Esophagus (tissue), 2 donors: Measurements from ENCODE around the gene OR52I1. TPM values are rescaled to one million over a fixed set of nuclear protein-coding genes. Genes with fewer than 3 reads are reported as not detected.

ENCODE experiments used
- H3K27ac ChIP-seq, 2 donors: one replicate each; pipeline ENCODE4 v1.5.1; 2013; ENCODE audit warnings: low read depth in 2 of 2, mild to moderate bottlenecking in 2 of 2, inconsistent platforms in 1 of 2, low read length in 1 of 2, moderate library complexity in 1 of 2
- H3K27me3 ChIP-seq, 2 donors: one replicate each; pipeline ENCODE4 v1.6.1; 2013; ENCODE audit warnings: low read length in 2 of 2, control low read depth in 1 of 2, mild to moderate bottlenecking in 1 of 2; ENCODE audit not compliant: insufficient read depth in 2 of 2, control insufficient read depth in 1 of 2
- H3K36me3 ChIP-seq, 2 donors: one replicate each; pipeline ENCODE4 v1.6.1; 2013; ENCODE audit warnings: low read length in 1 of 2; ENCODE audit not compliant: control insufficient read depth in 2 of 2, insufficient read depth in 2 of 2
- H3K4me1 ChIP-seq, 2 donors: one replicate each; pipeline ENCODE4 v1.6.1; 2013; ENCODE audit warnings: low read length in 1 of 2; ENCODE audit not compliant: control insufficient read depth in 2 of 2, insufficient read depth in 2 of 2
- H3K4me3 ChIP-seq, 2 donors: one replicate each; pipeline ENCODE4 v1.5.1; 2013; ENCODE audit warnings: low read length in 2 of 2, mild to moderate bottlenecking in 2 of 2, low read depth in 1 of 2, moderate library complexity in 1 of 2
- H3K9me3 ChIP-seq, 2 donors: one replicate each; pipeline ENCODE4 v1.6.1; 2013; ENCODE audit warnings: mild to moderate bottlenecking in 2 of 2, low read depth in 1 of 2, low read length in 1 of 2, moderate library complexity in 1 of 2; ENCODE audit not compliant: control insufficient read depth in 2 of 2, insufficient read depth in 1 of 2
- WGBS, 2 donors: extraction: QIAGEN DNeasy Blood & Tissue Kit; methylation state at CpG; one replicate each; pipeline ENCODE4 v1.1.7; 2013; 5-methylcytosine and 5-hydroxymethylcytosine counted together
- polyA plus RNA-seq, 2 donors: library from polyadenylated mRNA; stranded (reverse); fragments of 200-250 nt; gene quantifications; one replicate each; pipeline ENCODE4 v1.2.3, GENCODE V29; 2013
- donor health status: healthy with polysubstance abuse.
- donor health status: Bipolar disorder and iron deficiency.

The OR52I1 gene
- not detected for polyA plus RNA-seq

- Histone ChIP-seq H3K36me3 (peaks cover 5 to 6% of the 10 kb centered on the region in 2 donors), H3K4me3 (no peak within 1 kb of the TSS), H3K27ac (no peak within 1 kb of the TSS), H3K27me3 (no peaks in the 10 kb centered on the region), H3K4me1 (no peaks in the 10 kb centered on the region), H3K9me3 (no peaks in the 10 kb centered on the region)
- WGBS, 2 donors = 69 to 86% methylated on average over 1 of the region's 1 CpG
Observed at GRCh38 chr11:4593739-4594138, at the start of gene OR52I1. Gene OR52I1, plus strand, starts transcription at chr11:4594039. Its CDS starts 0 bp downstream, at chr11:4594039.

GRCh38 chr11:4544891-4545290 is 48.9 kb upstream of the OR52I1 start, which contains the start of gene OR52M1:
Gene OR52M1, plus strand, starts transcription at chr11:4545191. Its CDS starts 0 bp downstream, at chr11:4545191.
- Histone ChIP-seq H3K36me3 (no peaks in the 10 kb centered on the region), H3K27ac (no peak within 1 kb of the TSS), H3K27me3 (no peaks in the 10 kb centered on the region), H3K9me3 (no peaks in the 10 kb centered on the region), H3K4me1 (no peaks in the 10 kb centered on the region), H3K4me3 (no peak within 1 kb of the TSS)
- WGBS, 2 donors = 85 to 87% methylated on average over 5 of the region's 5 CpGs

GRCh38 chr11:4546878-4547277 is 47.0 kb upstream of the OR52I1 start:
- H3K36me3 ChIP-seq = no peaks in the 10 kb centered on the region
- no peaks in the 10 kb centered on the region for H3K4me1 ChIP-seq
- peaks cover 3 to 6% of the 10 kb centered on the region in 2 donors for H3K9me3 ChIP-seq
- no peaks in the 10 kb centered on the region for H3K27me3 ChIP-seq
- no peak overlapping the region for H3K27ac ChIP-seq
- WGBS, 2 donors = 54 to 76% methylated on average over 1 of the region's 1 CpG
- H3K4me3 ChIP-seq = no peak overlapping the region

GRCh38 chr11:4547416-4547815 is 46.4 kb upstream of the OR52I1 start:
- Histone ChIP-seq H3K27me3 (no peaks in the 10 kb centered on the region), H3K27ac (no peak overlapping the region), H3K4me3 (no peak overlapping the region), H3K9me3 (peaks cover 3 to 6% of the 10 kb centered on the region in 2 donors), H3K4me1 (no peaks in the 10 kb centered on the region), H3K36me3 (no peaks in the 10 kb centered on the region)
- WGBS, 2 donors = 80 to 81% methylated on average over 4 of the region's 4 CpGs

GRCh38 chr11:4551346-4551979 is 42.4 kb upstream of the OR52I1 start:
- H3K9me3 ChIP-seq = peaks cover 3 to 6% of the 10 kb centered on the region in 2 donors
- no peaks in the 10 kb centered on the region for H3K27me3 ChIP-seq
- no peak overlapping the region for H3K27ac ChIP-seq
- H3K36me3 ChIP-seq = no peaks in the 10 kb centered on the region
- no peak overlapping the region for H3K4me3 ChIP-seq
- 79 to 83% methylated on average over 8 of the region's 8 CpGs for WGBS, 2 donors
- H3K4me1 ChIP-seq = no peaks in the 10 kb centered on the region

- 57 to 68% methylated on average over 8 of the region's 8 CpGs for WGBS, 2 donors
- Histone ChIP-seq H3K9me3 (no peaks in the 10 kb centered on the region), H3K27ac (no peak overlapping the region), H3K4me3 (no peak overlapping the region), H3K36me3 (no peaks in the 10 kb centered on the region), H3K27me3 (no peaks in the 10 kb centered on the region), H3K4me1 (peaks cover 6 to 9% of the 10 kb centered on the region in 2 donors)
Observed at GRCh38 chr11:4559527-4560440, 34.1 kb upstream of the OR52I1 start.

- Histone ChIP-seq H3K9me3 (no peaks in the 10 kb centered on the region), H3K4me3 (no peak overlapping the region), H3K4me1 (peaks cover 6 to 9% of the 10 kb centered on the region in 2 donors), H3K36me3 (no peaks in the 10 kb centered on the region), H3K27me3 (no peaks in the 10 kb centered on the region), H3K27ac (no peak overlapping the region)
- WGBS, 2 donors = 58 to 62% methylated on average over 1 of the region's 1 CpG
Observed at GRCh38 chr11:4560467-4560866, 33.4 kb upstream of the OR52I1 start.

GRCh38 chr11:4565371-4565770 is 28.5 kb upstream of the OR52I1 start:
- no peak overlapping the region for H3K27ac ChIP-seq
- no peaks in the 10 kb centered on the region for H3K9me3 ChIP-seq
- no peak overlapping the region for H3K4me3 ChIP-seq
- H3K27me3 ChIP-seq = no peaks in the 10 kb centered on the region
- WGBS, 2 donors = 91% methylated on average over 3 of the region's 3 CpGs
- no peaks in the 10 kb centered on the region for H3K4me1 ChIP-seq
- no peaks in the 10 kb centered on the region for H3K36me3 ChIP-seq

- no peak overlapping the region for H3K4me3 ChIP-seq
- no peak overlapping the region for H3K27ac ChIP-seq
- no peaks in the 10 kb centered on the region for H3K36me3 ChIP-seq
- 92 to 95% methylated on average over 18 of the region's 18 CpGs for WGBS, 2 donors
- H3K27me3 ChIP-seq = no peaks in the 10 kb centered on the region
- no peaks in the 10 kb centered on the region for H3K9me3 ChIP-seq
- H3K4me1 ChIP-seq = no peaks in the 10 kb centered on the region
Observed at GRCh38 chr11:4569075-4569474, 24.8 kb upstream of the OR52I1 start.
